Erythroblast (primary cell): ENCODE measurements around the gene UBE2D2.

Experiments
- GATA1 ChIP-seq: IDR thresholded peaks from 2 replicates; pipeline ENCODE4 v1.6.1; 2011; ENCODE audit warnings: low read depth, mild to moderate bottlenecking, control low read depth, low read length, moderate library complexity
- POLR2A ChIP-seq: IDR thresholded peaks from 2 replicates; pipeline ENCODE4 v1.6.1; 2011; ENCODE audit warnings: mild to moderate bottlenecking, low read length

DNA sequence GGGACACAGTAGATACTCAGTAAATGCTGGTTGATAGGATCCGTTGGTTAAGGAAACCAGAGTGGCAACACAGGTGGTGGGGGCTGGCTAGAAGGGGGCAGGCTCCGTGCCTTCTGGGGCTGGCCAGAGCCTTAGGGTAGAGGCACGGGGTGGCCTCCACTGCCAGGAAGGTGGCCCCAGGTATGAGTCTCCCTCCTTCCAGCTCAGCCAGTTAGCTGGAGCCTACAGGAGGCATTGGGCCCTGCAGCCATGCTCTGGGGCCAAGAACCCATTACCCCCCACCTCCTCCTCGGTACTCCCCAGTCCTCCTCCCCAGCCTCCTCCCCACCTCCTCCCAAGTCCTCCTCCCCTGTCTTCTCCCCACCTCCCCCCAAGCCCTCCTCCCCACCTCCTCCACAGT is 114.7 kb downstream of the UBE2D2 start:
- TF ChIP-seq POLR2A, result no peak
- TF ChIP-seq GATA1, result no peak
